ENCODE results near the gene MAG.
"Not testable (repeated sequence)": the region's sequence is repeated elsewhere in the genome, so short reads cannot be mapped to it uniquely, and the experiment has no call there.

Gene MAG

GRCh38 chr19:35349614-35350521 lies 57.9 kb downstream of the MAG start:
- H3K27me3 ChIP-seq (ENCODE audit: low read depth) = peaks cover 30% of the 10 kb centered on the region
- no peak for DNase-seq (ENCODE audit: low spot score in 2 of 2)
- in situ Hi-C loops (cut with MboI; ENCODE audit: low sequenced_read_pairs) = no loop called here
- no peaks in the 10 kb centered on the region for H3K9me3 ChIP-seq
- no peak overlapping the region for H3K4me3 ChIP-seq
- no peaks in the 10 kb centered on the region for H3K4me1 ChIP-seq
- H3K36me3 ChIP-seq (replicated peaks) = no peaks in the 10 kb centered on the region

- H3K4me1 ChIP-seq = no peaks in the 10 kb centered on the region
- no peaks in the 10 kb centered on the region for H3K9me3 ChIP-seq
- H3K36me3 ChIP-seq (replicated peaks) = no peaks in the 10 kb centered on the region
- H3K4me3 ChIP-seq = no peak overlapping the region
- no peak for DNase-seq (ENCODE audit: low spot score in 2 of 2)
- in situ Hi-C loops (cut with MboI; ENCODE audit: low sequenced_read_pairs) = no loop called here
- peaks cover 27% of the 10 kb centered on the region for H3K27me3 ChIP-seq (ENCODE audit: low read depth)
Measured at GRCh38 chr19:35350591-35350990, 58.6 kb downstream of the MAG start.

GRCh38 chr19:35351411-35352176 lies 59.6 kb downstream of the MAG start:
- Histone ChIP-seq H3K36me3 (replicated peaks) (no peaks in the 10 kb centered on the region), H3K27me3 (ENCODE audit: low read depth) (peaks cover 17% of the 10 kb centered on the region), H3K4me1 (no peaks in the 10 kb centered on the region), H3K9me3 (no peaks in the 10 kb centered on the region), H3K4me3 (no peak overlapping the region)
- no peak for DNase-seq (ENCODE audit: low spot score in 2 of 2)
- in situ Hi-C loops (cut with MboI; ENCODE audit: low sequenced_read_pairs) = no loop called here

GRCh38 chr19:35352177-35352447 lies 60.2 kb downstream of the MAG start:
- no peak for DNase-seq (ENCODE audit: low spot score in 2 of 2)
- Histone ChIP-seq H3K4me3 (no peak overlapping the region), H3K36me3 (replicated peaks) (no peaks in the 10 kb centered on the region), H3K27me3 (ENCODE audit: low read depth) (peaks cover 12% of the 10 kb centered on the region), H3K4me1 (no peaks in the 10 kb centered on the region), H3K9me3 (no peaks in the 10 kb centered on the region)
- in situ Hi-C loops (cut with MboI; ENCODE audit: low sequenced_read_pairs) = no loop called here

- no peaks in the 10 kb centered on the region for H3K9me3 ChIP-seq
- peak; percentile 60 to 77 for DNase-seq (ENCODE audit: low spot score in 2 of 2)
- H3K4me1 ChIP-seq = no peaks in the 10 kb centered on the region
- H3K4me3 ChIP-seq = no peak overlapping the region
- peaks cover 11% of the 10 kb centered on the region for H3K27me3 ChIP-seq (ENCODE audit: low read depth)
- in situ Hi-C loops (cut with MboI; ENCODE audit: low sequenced_read_pairs) = no loop called here
- H3K36me3 ChIP-seq (replicated peaks) = no peaks in the 10 kb centered on the region
Measured at GRCh38 chr19:35352448-35353304, 60.7 kb downstream of the MAG start.

GRCh38 chr19:35353635-35354034 lies 61.7 kb downstream of the MAG start:
- in situ Hi-C loops (cut with MboI; ENCODE audit: low sequenced_read_pairs) = no loop called here
- Histone ChIP-seq H3K9me3 (no peaks in the 10 kb centered on the region), H3K4me1 (no peaks in the 10 kb centered on the region), H3K4me3 (no peak overlapping the region), H3K27me3 (ENCODE audit: low read depth) (peaks cover 13% of the 10 kb centered on the region), H3K36me3 (replicated peaks) (no peaks in the 10 kb centered on the region)
- DNase-seq (ENCODE audit: low spot score in 2 of 2) = no peak

- Histone ChIP-seq H3K36me3 (replicated peaks) (no peaks in the 10 kb centered on the region), H3K27me3 (ENCODE audit: low read depth) (peaks cover 13% of the 10 kb centered on the region), H3K9me3 (no peaks in the 10 kb centered on the region), H3K4me1 (no peaks in the 10 kb centered on the region), H3K4me3 (no peak overlapping the region)
- DNase-seq (ENCODE audit: low spot score in 2 of 2) = no peak
- in situ Hi-C loops (cut with MboI; ENCODE audit: low sequenced_read_pairs) = no loop called here
Measured at GRCh38 chr19:35354898-35355297, 62.9 kb downstream of the MAG start.

- Histone ChIP-seq H3K4me1 (no peaks in the 10 kb centered on the region), H3K36me3 (replicated peaks) (no peaks in the 10 kb centered on the region), H3K9me3 (no peaks in the 10 kb centered on the region), H3K4me3 (no peak overlapping the region), H3K27me3 (ENCODE audit: low read depth) (peaks cover 16% of the 10 kb centered on the region)
- in situ Hi-C loops (cut with MboI; ENCODE audit: low sequenced_read_pairs) = no loop called here
- no peak for DNase-seq (ENCODE audit: low spot score in 2 of 2)
Measured at GRCh38 chr19:35355791-35356460, 64.0 kb downstream of the MAG start.

- no peak for DNase-seq (ENCODE audit: low spot score in 2 of 2)
- Histone ChIP-seq H3K4me1 (no peaks in the 10 kb centered on the region), H3K36me3 (replicated peaks) (no peaks in the 10 kb centered on the region), H3K4me3 (no peak within 1 kb of the TSS), H3K27me3 (ENCODE audit: low read depth) (peaks cover 36% of the 10 kb centered on the region), H3K9me3 (no peaks in the 10 kb centered on the region)
- in situ Hi-C loops (cut with MboI; ENCODE audit: low sequenced_read_pairs) = no loop called here
Measured at GRCh38 chr19:35357867-35358573, 66.1 kb downstream of the MAG start, which contains the start of gene FFAR3. TSS of gene FFAR3 (plus strand) at chr19:35358460. CDS start at chr19:35358891, 431 bp downstream.

GRCh38 chr19:35358834-35359233 lies 66.9 kb downstream of the MAG start:
- in situ Hi-C loops (cut with MboI; ENCODE audit: low sequenced_read_pairs) = not testable (repeated sequence)

GRCh38 chr19:35359395-35359794 lies 67.4 kb downstream of the MAG start:
- H3K4me3 ChIP-seq; in situ Hi-C loops (cut with MboI; ENCODE audit: low sequenced_read_pairs); DNase-seq (ENCODE audit: low spot score in 2 of 2); H3K36me3 ChIP-seq (replicated peaks); H3K9me3 ChIP-seq; H3K4me1 ChIP-seq: not testable (repeated sequence)
- H3K27me3 ChIP-seq (ENCODE audit: low read depth) = peaks cover 34% of the 10 kb centered on the region

More at GRCh38 chr19:35358834-35359233, 66.9 kb downstream of the MAG start:
- H3K4me3 ChIP-seq; H3K4me1 ChIP-seq; DNase-seq (ENCODE audit: low spot score in 2 of 2); H3K36me3 ChIP-seq (replicated peaks); H3K9me3 ChIP-seq: not testable (repeated sequence)
- peaks cover 35% of the 10 kb centered on the region for H3K27me3 ChIP-seq (ENCODE audit: low read depth)

- DNase-seq (ENCODE audit: low spot score in 2 of 2); in situ Hi-C loops (cut with MboI; ENCODE audit: low sequenced_read_pairs); H3K4me3 ChIP-seq; H3K4me1 ChIP-seq; H3K9me3 ChIP-seq; H3K36me3 ChIP-seq (replicated peaks): not testable (repeated sequence)
- peaks cover 34% of the 10 kb centered on the region for H3K27me3 ChIP-seq (ENCODE audit: low read depth)
Measured at GRCh38 chr19:35360081-35360480, 68.1 kb downstream of the MAG start.
